ENCODE measurements around the gene RGS11.
"Not testable (repeated sequence)": the region's sequence is repeated elsewhere in the genome, so short reads cannot be mapped to it uniquely, and the experiment has no call there.

DNA sequence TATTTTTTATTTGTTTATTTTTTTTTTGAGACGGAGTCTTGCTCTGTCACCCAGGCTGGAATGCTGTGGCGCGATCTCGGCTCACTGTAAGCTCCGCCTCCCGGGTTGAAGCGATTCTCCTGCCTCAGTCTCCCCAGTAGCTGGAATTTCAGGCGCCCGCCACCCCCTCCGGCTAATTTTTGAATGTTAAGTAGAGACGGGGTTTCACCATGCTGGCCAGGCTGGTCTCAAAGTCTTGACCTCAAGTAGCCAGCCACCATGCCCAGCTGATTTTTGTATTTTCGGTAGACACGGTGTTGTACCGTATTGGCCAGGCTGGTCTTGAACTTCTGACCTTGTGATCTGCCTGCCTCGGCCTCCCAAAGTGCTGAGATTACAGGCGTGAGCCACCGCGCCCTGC is 45.4 kb downstream of the RGS11 start:
- not testable (repeated sequence) for TF ChIP-seq CTCF (IDR thresholded peaks at IDR 0.05; ENCODE audit: low read depth, low read length); EZH2phosphoT487 (IDR thresholded peaks at IDR 0.05; ENCODE audit: low read depth)

All from OCI-LY3 (cell line).